ENCODE results near the gene ATRIP.
"Not testable (repeated sequence)": the region's sequence is repeated elsewhere in the genome, so short reads cannot be mapped to it uniquely, and the experiment has no call there.

DNA sequence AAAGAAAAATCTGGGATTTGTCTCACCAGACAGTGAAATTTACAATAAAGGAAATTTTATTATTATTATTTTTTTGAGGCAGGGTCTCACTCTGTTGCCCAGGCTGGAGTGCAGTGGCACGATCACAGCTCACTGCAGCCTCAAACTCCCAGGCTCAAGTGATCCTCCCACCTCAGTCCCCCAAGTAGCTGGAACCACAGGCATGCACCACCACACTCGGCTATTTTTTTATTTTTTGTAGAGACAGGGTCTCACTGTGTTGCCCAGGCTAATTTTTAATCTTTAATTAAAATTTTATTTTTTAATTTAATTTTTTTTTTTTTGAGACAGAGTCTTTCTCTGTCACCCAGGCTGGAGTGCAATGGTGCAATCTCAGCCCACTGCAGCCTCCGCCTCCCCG is 27.5 kb downstream of the ATRIP start:
- TF ChIP-seq, protein P1, sequence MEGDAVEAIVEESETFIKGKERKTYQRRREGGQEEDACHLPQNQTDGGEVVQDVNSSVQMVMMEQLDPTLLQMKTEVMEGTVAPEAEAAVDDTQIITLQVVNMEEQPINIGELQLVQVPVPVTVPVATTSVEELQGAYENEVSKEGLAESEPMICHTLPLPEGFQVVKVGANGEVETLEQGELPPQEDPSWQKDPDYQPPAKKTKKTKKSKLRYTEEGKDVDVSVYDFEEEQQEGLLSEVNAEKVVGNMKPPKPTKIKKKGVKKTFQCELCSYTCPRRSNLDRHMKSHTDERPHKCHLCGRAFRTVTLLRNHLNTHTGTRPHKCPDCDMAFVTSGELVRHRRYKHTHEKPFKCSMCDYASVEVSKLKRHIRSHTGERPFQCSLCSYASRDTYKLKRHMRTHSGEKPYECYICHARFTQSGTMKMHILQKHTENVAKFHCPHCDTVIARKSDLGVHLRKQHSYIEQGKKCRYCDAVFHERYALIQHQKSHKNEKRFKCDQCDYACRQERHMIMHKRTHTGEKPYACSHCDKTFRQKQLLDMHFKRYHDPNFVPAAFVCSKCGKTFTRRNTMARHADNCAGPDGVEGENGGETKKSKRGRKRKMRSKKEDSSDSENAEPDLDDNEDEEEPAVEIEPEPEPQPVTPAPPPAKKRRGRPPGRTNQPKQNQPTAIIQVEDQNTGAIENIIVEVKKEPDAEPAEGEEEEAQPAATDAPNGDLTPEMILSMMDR (conservative IDR thresholded peaks at IDR 0.05; ENCODE audit: low read length), result not testable (repeated sequence)
- not testable (repeated sequence) for TF ChIP-seq EZH2phosphoT487 (IDR thresholded peaks at IDR 0.05; ENCODE audit: borderline replicate concordance, low read depth, low read length)

Data from OCI-LY7 (cell line).